ENCODE measurements around the gene CNKSR1.

The CNKSR1 gene

DNA sequence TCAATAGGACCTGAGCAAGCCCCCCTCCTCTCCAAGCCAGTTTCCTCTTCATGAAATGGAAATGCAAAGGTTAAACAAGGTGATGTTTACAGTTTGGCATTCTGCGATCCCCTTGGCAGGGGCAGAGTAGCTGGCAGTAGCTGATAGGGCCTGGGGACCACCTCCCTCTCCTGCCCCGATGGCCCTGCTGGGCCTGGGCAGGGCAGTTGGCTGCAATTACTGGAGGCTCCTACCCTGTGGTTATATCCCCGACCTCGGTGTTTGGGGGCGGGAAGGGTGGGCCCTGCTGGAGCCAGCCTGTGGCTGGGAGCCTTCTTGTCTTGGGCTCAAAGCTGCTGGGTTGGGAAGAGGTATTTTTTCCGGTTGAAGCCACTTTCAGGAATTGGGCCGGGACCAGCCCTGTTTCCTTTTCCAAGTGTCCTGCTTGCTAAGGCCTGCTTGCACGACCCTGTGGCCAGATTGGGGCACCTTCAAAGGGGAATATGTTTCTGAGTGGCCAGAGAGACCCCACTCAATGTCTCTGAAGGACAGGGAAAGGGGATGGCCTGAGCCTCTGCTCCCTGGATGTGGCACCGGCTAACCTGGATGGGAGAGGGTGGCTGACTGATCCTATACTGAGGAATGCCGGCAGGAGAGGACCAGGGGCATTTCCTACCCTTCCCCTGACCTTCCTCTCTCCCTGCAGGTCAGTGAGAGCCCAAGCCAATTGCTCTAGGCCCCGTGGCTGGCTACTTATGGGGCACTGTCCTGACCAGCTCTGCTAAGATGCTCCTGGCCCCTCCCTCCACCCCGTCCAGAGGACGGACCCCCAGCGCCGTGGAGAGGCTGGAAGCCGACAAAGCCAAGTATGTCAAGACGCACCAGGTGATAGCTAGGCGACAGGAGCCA, 16.5 kb upstream of the CNKSR1 start:
- DNase-seq, result no peak

DNA sequence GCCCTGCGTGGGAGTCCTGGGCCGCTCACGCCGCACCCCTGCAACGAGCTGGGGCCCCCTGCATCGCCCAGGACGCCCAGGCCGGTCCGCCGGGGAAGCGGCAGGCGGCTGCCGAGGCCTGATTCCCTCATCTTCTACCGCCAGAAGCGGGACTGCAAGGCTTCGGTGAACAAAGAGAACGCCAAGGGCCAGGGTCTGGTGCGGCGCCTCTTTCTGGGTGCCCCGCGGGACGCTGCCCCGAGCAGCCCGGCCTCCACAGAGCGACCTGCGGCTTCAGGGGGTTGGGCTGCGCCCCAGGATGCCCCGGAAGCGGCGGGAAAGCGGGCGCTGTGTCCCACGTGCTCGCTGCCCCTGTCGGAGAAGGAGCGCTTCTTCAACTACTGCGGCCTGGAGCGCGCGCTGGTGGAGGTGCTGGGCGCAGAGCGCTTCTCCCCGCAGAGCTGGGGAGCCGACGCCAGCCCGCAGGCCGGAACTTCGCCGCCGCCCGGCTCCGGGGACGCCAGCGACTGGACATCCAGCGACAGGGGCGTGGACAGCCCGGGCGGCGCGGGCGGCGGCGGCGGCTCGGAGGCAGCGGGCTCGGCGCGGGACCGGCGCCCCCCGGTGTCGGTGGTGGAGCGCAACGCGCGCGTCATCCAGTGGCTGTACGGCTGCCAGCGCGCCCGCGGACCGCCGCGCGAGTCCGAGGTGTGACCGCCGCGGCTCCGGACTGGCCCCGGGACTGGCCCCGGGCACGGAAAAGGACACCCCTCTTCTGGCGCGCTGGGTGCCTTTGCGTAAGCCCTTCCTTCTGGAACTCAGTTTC, 15.7 kb upstream of the CNKSR1 start:
- no peak for DNase-seq

DNA sequence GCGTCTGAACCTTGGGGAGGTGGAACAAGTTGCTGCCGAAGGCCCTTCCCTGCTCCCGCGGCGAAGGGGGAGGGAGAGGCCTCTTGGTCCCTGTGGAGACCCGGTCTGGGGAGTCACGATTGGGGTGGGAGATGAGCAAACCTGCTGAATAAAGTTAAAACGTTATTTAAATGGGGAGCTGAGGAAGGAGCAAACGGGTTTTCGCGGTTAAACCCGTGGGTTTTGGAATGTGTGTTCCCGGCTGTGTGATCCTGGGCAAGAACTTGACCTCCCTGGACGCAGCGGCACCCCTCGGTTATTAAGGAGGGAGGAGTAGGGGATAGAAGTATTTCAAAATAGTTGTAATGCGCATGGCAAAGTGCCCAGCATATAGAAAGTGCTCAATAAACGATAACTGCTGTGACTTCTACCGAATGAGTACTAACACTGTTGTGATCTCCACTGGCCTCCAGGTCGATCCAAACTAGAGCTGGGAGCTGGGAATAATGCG, 15.0 kb upstream of the CNKSR1 start:
- DNase-seq, result no peak

DNA sequence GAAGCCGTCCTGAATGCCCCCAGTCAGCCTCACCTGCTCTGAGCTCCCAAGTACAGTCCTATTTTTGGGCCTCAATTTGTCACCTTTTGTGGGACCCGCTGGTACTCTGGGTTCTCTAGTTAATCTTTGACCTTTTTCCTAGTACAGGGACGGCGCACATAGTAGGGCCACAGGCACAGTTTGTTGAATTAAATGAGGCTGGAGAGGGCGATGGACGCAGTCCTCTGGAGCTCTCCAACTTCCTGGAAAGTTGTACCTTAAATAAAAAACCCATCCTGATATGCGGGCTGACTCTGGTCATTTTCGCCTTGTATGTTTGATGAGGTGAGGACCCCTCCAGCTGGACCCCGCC, 13.6 kb upstream of the CNKSR1 start:
- DNase-seq, result no peak

DNA sequence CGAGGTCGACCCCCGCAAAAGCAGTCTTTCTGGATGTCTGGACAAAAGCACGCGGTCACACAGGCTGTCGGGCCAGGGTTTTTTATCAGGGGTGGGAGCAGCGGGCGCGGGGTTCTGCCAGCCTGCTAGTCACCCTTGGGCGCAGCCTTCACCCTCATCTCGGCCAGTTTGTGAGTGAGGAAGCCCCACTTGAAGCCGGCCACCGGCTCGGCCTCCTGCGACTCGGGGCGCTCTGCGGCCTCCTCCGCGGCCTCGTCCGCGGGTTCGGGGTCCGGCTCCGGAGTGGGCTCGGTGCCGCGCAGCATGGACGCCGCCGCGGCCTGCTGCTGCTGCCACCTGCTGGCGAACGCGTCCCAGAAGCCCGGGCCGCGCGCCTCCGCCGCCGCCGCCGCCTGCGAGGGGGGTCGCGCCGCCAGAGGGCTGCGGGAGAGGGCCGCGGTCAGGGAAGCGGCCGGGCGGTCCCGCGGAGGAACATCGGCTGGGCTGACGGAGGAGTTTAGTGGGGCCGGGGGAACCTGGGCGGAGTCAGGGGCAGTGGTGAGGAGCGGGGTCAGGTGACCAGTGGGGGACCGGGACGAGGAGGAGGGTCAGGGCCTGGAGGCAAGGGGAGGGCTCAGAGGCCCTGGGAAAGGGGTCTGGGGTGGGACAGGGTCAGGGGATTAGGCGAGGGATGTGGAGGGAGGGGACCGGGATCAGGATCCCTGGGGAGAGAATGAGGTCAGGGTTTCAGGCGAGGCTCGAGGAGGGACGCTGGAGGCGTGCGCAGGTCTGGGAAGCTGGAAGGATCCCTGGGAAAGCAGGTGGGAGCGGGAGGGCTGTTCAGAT, 13.0 kb upstream of the CNKSR1 start:
- peak; percentile 36 for DNase-seq

DNA sequence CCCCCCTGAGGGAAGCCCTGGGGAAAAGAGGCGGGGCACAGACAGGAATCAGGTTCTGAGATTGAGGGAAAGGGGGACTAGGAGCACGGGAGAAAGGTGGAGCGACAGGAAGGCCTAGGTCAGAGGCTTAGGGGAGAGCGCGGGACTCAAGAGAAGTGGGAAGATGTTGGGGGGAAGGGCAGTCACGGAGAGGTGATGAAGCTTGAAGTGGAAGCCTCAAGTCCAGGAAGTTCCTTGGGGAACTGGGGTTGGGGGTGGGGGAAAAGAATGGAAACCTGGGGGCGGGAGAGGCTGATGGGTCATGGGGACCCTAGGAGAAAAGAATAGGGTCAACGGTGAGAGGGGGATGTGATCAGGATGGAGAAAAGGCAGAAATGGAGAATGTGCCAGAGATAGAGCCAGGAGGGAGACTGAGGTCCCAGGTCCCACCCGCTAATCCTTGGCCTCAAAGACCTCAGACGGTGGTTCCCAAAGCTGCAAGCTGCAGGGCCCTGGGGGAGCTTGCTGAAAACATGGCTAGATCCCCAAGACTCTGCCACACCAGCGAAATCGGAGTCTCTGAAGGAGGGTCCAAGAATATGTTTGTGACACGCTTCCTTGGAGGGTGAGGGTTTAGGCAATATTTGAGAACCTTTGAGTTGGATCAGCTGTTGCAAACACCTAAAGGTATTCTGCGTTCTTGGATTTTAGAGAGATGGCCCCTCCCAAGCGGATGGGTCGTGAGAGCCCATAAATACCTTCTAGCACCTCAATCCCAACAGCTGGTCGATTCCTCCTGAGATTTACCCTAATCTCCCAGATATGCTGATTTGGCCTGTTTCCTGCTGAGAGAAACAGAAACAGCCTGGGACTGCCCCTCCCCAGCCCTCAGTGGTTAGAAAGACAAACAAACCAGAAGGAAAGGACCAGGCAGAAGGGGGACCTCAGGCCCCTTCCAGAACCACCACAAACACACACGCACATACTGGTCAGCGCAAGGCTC, 12.1 kb upstream of the CNKSR1 start:
- DNase-seq, result no peak

DNA sequence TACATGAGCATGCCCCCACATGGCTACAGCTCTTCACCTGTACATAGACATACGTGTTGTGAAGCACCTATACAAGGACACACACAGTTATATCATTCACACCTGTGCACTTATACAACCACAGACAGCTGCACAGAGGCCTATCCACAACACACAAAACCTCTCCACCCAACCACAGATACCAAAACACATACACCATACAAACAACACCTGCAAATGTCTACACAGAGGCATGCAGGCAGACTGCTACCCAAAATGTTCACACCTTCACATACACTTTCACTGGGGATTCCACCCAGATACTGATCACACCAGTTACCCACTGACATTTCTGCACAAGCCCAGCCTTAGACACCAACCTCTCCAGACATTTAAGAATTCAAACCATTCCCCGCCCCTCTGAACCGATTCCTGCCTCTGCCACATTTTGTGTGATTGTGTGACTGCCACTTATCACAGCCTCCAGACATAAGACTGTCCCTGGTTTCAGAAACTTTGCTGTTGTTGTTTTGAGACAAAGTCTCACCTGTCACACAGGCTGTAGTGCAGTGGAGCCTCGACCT, 10.5 kb upstream of the CNKSR1 start:
- DNase-seq, result no peak

DNA sequence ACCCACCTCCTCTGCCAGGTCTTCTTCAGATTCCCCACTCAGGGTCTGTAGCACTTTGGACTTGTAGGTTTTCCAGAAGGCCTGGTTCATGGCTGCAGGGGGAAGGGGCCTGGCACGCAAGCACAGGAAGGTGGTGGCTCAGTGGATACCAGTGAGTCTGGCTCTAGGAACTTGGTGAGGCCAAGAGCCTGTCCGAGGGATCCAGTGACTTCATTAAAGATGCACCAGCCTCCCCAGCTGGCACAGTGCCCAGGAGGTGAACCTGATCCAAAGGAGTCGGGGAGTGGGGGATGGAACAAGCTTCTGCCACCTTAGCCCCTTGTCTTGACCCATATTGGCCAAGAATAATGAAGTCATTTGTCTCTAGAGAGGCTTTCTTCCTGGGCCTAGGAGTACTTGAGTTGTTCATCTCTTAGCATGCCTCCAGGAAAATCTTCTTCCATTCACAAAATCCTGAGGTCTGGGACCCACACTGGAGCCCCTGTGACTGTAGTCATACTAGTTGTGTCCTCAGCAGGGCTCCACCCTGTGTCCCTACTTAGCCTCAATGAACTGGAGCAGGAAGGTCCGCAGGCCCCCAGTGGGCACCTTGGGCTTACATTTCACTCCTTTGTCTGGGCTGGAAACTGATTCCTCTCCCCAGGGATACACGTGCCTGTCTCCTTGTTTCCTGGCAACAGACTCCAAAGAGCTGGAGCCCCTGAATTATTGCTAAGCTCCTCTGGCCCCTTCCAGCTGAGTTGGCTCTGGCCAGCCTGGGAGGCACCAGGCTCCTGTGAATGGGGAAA, 8.7 kb upstream of the CNKSR1 start, which contains the start of gene C1orf232:
TSS of gene C1orf232 (minus strand) at position 554 of the 788 bp plus-strand sequence. CDS start at position 90, 464 bp downstream.
- no peak for DNase-seq

DNA sequence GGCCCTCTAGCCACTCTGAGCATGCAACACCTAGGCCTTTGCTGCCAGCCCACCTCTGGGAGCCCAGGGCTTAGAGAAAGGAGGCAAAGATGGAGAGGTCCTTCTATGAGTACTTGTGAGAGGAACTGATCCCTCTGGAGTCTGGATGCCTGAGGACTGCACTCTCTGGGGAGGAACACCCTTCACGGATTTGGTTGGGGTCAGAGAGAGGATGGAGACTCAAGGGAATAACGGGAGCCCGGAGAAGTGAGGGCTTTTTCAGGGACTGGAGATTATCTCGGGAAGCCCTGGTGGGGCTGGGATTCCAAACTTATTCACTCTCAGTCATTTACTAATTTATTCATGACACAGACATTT, 8.1 kb upstream of the CNKSR1 start:
- DNase-seq, result no peak

DNA sequence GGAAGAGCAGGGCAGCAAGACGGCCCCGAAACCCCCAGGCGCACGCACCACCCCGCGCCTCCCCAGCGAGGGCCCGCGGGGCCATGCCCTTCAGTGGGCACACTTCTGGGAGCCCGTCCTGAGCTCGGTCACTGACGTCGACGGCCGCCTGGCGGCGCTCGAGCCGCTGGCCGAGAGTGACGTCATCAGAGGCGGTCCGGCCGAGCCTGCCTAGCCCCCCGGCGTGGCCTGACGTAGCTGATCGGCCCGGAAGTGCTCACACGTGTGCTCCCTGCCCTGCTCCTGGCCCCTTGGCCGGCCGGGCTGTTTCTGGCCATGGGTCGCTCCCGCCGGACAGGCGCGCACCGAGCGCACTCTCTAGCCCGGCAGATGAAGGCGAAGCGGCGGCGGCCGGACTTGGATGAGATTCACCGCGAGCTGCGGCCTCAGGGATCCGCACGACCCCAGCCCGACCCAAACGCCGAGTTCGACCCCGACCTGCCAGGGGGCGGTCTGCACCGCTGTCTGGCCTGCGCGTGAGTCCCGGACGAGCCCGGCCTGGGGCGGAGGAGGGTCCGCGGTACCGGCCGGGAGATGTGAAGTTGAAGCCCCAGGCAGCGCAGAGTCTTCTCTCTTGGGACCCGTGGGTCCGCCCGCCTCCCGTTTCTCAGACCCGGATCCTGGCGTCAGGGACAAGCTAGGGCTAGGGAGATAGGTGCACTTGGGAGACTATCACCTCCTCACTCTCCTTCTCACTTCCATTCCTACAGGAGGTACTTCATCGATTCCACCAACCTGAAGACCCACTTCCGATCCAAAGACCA, 7.4 kb upstream of the CNKSR1 start, which contains the start of gene ZNF593:
TSS of gene ZNF593 (plus strand) at position 240 of the 803 bp plus-strand sequence. CDS start at position 316, 76 bp downstream.
- peak; percentile 78 for DNase-seq

DNA sequence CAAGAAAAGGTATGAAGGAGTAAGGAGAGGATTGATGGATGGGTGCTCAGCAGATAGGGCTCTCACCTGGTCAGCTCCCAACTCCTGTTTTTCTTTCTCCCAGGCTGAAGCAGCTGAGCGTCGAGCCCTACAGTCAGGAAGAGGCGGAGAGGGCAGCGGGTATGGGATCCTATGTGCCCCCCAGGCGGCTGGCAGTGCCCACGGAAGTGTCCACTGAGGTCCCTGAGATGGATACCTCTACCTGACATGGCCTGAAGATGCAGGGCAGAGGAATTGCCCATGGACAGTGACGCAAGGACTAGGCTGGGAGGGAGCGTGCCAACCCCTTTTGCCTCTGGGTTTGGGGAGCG, 6.8 kb upstream of the CNKSR1 start:
- no peak for DNase-seq

DNA sequence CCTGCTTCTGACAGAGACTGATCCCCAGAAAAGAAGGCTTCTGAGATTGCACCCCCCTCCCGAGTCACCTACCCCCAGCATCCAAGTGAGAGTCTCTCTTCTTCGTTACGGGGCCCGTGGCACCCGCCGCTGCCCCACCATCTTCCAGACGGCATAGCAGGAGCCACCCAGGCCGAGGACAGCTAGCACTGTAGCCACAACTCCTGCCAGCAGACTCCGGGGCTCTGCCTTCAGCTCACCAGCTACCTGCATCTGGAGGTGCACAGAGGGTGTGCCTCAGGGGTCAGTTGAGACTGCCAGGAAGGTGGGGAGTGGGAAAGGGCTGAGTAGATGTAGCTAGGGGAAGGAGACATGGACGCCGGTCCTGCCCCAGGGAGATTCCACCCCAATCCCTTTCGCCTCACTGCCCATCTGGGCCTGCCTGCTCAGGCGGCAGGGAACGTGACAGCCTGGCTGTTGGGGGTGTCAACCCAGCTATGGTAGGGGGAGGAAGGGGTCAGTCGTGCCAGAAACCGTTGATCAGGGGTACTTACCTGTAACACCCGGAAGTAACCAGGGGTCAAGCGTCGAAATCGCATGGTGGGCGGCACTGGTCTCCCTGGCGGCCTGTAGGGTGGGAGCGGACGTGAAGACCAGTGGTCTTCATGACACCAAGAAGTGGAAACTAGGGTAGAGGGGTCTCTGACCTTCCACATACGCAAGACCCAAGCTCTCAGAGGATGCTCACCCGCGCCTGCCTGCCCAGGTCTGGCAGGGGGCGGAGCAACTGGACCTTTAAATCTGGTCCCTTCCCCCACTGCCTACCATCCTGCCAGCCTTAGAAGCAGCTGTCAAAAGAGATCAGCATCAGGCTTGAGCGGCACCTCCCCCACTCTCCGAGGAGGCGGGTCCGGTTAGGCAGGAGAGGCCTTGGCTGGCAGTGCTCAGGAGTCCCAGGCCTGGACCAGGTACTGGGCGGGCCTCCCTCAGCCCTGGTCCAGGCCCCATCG, 5.9 kb upstream of the CNKSR1 start, which contains the start of gene ZNF593OS:
TSS of gene ZNF593OS (minus strand) at position 749 of the 989 bp plus-strand sequence. CDS start at position 578, 171 bp downstream.
- no peak for DNase-seq

DNA sequence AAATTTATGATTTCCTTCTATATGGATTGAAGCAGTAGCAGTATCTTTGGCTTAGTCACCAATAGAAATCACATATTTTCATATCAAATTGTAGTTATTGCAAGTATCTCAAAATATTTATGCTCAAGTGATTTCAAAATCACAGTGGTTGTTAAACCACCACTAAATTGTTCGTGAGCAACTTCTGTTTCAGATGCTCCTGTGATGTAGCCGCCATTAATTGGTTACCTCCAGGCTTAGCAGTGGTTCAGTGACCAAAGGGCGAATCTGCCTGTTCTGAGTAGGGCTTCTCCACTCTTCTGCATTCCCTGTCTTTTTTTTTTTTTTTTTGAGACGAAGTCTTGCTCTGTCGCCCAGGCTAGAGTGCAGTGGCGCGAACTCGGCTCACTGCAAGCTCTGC, 1.9 kb upstream of the CNKSR1 start:
- DNase-seq, result no peak

DNA sequence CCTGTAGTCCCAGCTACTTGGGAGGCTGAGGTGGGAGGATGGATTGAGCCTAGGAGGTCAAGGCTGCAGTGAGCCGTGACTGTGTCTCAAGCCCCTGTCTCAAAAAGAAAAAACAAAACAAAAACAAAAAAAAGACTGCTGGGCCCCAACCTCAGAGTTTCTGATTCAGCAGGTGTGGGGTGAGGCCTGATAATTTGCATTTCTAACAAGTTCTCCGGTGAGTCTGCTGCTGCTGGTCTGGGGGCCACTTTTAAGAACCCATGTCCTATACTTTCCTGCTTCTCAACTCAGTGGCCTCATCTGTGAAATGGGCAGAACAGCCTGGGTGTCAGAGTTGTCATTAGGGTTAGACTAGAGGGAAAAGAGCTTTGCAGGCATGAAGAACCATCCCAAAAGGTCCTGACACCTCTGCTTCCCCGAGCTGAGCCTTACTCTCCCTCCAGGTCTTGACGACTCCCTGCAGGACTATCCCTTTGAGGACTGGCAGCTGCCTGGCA, 2.8 kb downstream of the CNKSR1 start:
- no peak for DNase-seq

DNA sequence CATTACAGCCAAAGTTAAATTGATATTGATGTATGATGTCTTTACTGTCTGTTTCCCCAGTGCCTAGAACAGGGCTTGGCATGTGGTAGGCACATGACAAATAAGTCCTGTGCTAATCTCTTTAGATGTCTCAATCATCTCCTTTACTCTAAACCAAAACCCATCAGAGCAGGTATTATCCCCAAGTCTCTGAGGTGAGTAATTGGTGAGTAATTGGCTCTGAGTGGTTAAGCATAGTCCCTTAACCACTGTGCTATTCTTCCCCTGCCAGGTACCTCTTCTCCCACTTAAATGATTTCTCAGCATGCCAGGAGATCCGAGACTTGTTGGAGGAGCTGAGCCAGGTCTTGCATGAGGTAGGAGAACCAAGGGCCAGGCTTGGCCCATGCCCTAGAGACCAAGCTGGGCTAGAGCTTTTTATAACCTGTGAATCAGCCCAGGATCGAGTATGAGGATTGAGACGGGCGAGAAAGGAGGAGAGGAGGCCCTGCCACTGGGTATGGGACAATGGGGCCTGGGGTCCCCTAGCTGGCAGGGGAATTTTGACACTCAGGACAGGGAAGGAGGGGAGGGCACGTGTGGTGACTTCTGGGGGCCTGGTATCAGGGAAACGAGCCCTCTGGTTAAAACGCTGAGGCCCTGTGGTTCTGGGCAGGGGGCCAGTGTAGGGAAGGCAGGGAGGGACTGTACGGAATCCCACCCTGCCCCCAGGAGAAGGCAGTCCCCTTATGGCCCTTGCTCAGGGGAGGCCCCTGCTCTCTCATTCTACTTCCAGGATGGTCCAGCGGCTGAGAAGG, 4.5 kb downstream of the CNKSR1 start:
- no peak for DNase-seq

DNA sequence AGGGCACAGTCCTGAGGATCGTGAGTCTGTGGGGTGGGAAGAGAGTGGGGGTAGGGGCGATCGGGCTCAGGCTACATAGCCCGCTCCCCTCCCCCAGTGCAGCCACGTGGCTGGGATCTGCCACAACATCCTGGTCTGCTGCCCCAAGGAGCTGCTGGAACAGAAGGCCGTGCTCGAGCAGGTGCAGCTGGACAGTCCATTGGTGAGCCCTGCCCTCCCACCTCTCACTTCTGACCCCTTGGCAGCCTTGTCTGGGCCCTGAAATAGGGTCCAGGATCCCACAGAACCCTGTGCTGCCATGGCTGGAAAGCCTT, 5.0 kb downstream of the CNKSR1 start:
- DNase-seq, result no peak

DNA sequence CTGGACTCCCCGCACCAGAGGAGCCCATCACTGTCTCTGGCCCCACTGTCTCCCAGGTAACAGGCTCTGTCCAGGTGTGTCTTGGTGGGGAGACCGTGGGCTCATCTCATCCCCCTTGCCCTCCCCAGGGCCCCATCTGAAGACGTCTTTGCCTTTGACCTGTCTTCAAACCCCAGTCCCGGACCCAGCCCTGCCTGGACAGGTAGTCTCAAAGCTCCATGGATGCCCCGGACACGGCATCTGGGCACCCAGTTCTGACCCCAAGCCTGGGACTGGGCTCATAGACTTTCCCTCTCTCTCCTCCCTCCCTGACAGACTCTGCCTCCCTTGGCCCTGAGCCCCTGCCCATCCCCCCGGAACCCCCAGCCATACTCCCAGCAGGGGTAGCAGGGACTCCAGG, 6.8 kb downstream of the CNKSR1 start:
- DNase-seq, result no peak

All from activated effector memory CD4-positive, alpha-beta T cell treated with Interleukin-2 at 50 U/mL for 16 hours (primary cell).